OCI-LY3 (cell line): ENCODE data around the gene GRIK1.

ENCODE experiments used
- H2AFZ ChIP-seq: fragments of 200-600, 300-600 bp; shearing (Covaris generic); 2 replicates; pipeline ENCODE4 v1.6.0; 2014; ENCODE audit warnings: antibody characterized with exemption, low read depth, low read length
- H3K27ac ChIP-seq: fragments of 200-600, 300-600 bp; sonication (generic); 2 replicates; pipeline ENCODE4 v1.5.1; 2014; ENCODE audit warnings: mild to moderate bottlenecking, low read length, moderate library complexity, mixed read lengths
- H3K27me3 ChIP-seq: fragments of 200-600, 300-600 bp; sonication (generic); 2 replicates; pipeline ENCODE4 v1.6.1; 2014; ENCODE audit warnings: low read depth, low read length, mixed read lengths
- H3K36me3 ChIP-seq: fragments of 200-600, 300-600 bp; sonication (generic); replicated peaks from 2 replicates; pipeline ENCODE3; 2014; ENCODE audit warnings: low read depth, low read length, mixed read lengths
- H3K4me1 ChIP-seq: fragments of 300-600, 200-600 bp; sonication (generic); 2 replicates; pipeline ENCODE4 v1.6.1; 2014; ENCODE audit warnings: low read length, mixed read lengths
- H3K4me2 ChIP-seq: fragments of 200-600, 300-600 bp; sonication (generic); 2 replicates; pipeline ENCODE4 v1.6.1; 2014; ENCODE audit warnings: low read length, mixed read lengths
- H3K4me3 ChIP-seq: fragments of 300-600, 200-600 bp; sonication (generic); 2 replicates; pipeline ENCODE4 v1.5.1; 2014; ENCODE audit warnings: antibody characterized with exemption, mild to moderate bottlenecking, low read length, moderate library complexity
- H3K79me2 ChIP-seq: fragments of 300-600, 200-600 bp; shearing (Covaris generic); 2 replicates; pipeline ENCODE4 v1.6.1; 2014; ENCODE audit warnings: mild to moderate bottlenecking, low read length, mixed read lengths
- H3K9ac ChIP-seq: fragments of 300-600, 200-600 bp; shearing (Covaris generic); 2 replicates; pipeline ENCODE4 v1.6.0; 2014; ENCODE audit warnings: mild to moderate bottlenecking, low read length, moderate library complexity
- H3K9me3 ChIP-seq: fragments of 200-600, 300-600 bp; shearing (Covaris generic); 2 replicates; pipeline ENCODE4 v1.6.1; 2014; ENCODE audit warnings: low read length, mixed read lengths; ENCODE audit not compliant: insufficient read depth
- H4K20me1 ChIP-seq: fragments of 200-600, 300-600 bp; sonication (generic); 2 replicates; pipeline ENCODE4 v1.6.1; 2016; ENCODE audit warnings: low read length, mixed read lengths; ENCODE audit not compliant: insufficient read depth
- CTCF ChIP-seq: fragments of 200-600, 300-600 bp; sonication (generic); IDR thresholded peaks from 2 replicates; pipeline ENCODE4 v1.5.1; 2014; ENCODE audit warnings: antibody characterized with exemption, low read length, low read depth
- EZH2phosphoT487 ChIP-seq: fragments of 200-600 bp; shearing (Covaris generic); IDR thresholded peaks from 2 replicates; pipeline ENCODE4 v1.6.1; 2018; ENCODE audit warnings: antibody characterized with exemption, mixed run types, low read depth

Gene GRIK1

GRCh38 chr21:29649406-29649814 lies 290.4 kb downstream of the GRIK1 start:
- Histone ChIP-seq H3K27ac (no peak overlapping the region), H3K4me2 (no peak overlapping the region), H3K36me3 (no peaks in the 10 kb centered on the region), H3K27me3 (no peaks in the 10 kb centered on the region), H3K4me1 (no peaks in the 10 kb centered on the region), H3K79me2 (no peaks in the 10 kb centered on the region), H3K9ac (no peak overlapping the region), H3K4me3 (no peak overlapping the region), H3K9me3 (no peaks in the 10 kb centered on the region), H2AFZ (no peak overlapping the region), H4K20me1 (no peaks in the 10 kb centered on the region)
- no peak for TF ChIP-seq EZH2phosphoT487
- TF ChIP-seq CTCF = no peak

- no peaks in the 10 kb centered on the region for H3K79me2 ChIP-seq
- no peak for TF ChIP-seq EZH2phosphoT487
- no peak for TF ChIP-seq CTCF
- no peak overlapping the region for H3K27ac ChIP-seq
- H4K20me1 ChIP-seq = no peaks in the 10 kb centered on the region
- H3K4me1 ChIP-seq = peaks cover 2% of the 10 kb centered on the region; the same call in 1 of the 2 replicates
- H3K4me3 ChIP-seq = no peak overlapping the region
- no peak overlapping the region for H3K9ac ChIP-seq
- no peak overlapping the region for H3K4me2 ChIP-seq
- H3K9me3 ChIP-seq = no peaks in the 10 kb centered on the region
- no peaks in the 10 kb centered on the region for H3K36me3 ChIP-seq
- H3K27me3 ChIP-seq = no peaks in the 10 kb centered on the region
- no peak overlapping the region for H2AFZ ChIP-seq
Observed at GRCh38 chr21:29648710-29649240, 291.0 kb downstream of the GRIK1 start.

- H3K36me3 ChIP-seq = peaks cover 6% of the 10 kb centered on the region
- TF ChIP-seq CTCF (no peak), EZH2phosphoT487 (no peak)
- H3K27me3 ChIP-seq = no peaks in the 10 kb centered on the region
- no peaks in the 10 kb centered on the region for H3K79me2 ChIP-seq
- no peak overlapping the region for H2AFZ ChIP-seq
- H4K20me1 ChIP-seq = no peaks in the 10 kb centered on the region
- H3K9me3 ChIP-seq = 0 out of 2 replicates have a peak, but pooled peaks cover 2% of the 10 kb centered on the region
- H3K9ac ChIP-seq = no peak overlapping the region
- H3K4me1 ChIP-seq = peaks cover 5% of the 10 kb centered on the region; the same call in 1 of the 2 replicates
- H3K4me3 ChIP-seq = no peak overlapping the region
- no peak overlapping the region for H3K27ac ChIP-seq
- H3K4me2 ChIP-seq = no peak overlapping the region
Observed at GRCh38 chr21:29647353-29647781, 292.4 kb downstream of the GRIK1 start.

- no peak overlapping the region for H3K27ac ChIP-seq
- H3K4me2 ChIP-seq = no peak overlapping the region
- H3K27me3 ChIP-seq = no peaks in the 10 kb centered on the region
- no peak overlapping the region for H3K4me3 ChIP-seq
- 0 out of 2 replicates have a peak, but pooled peaks cover 7% of the 10 kb centered on the region for H3K9me3 ChIP-seq
- peaks cover 7% of the 10 kb centered on the region for H3K4me1 ChIP-seq
- no peak for TF ChIP-seq EZH2phosphoT487
- no peaks in the 10 kb centered on the region for H4K20me1 ChIP-seq
- H3K9ac ChIP-seq = no peak overlapping the region
- no peak overlapping the region for H2AFZ ChIP-seq
- no peaks in the 10 kb centered on the region for H3K79me2 ChIP-seq
- peaks cover 19% of the 10 kb centered on the region for H3K36me3 ChIP-seq
Observed at GRCh38 chr21:29645666-29646553, 293.9 kb downstream of the GRIK1 start.
